ENCODE data around the gene SEPTIN8. TPM values are rescaled to one million over a fixed set of nuclear protein-coding genes. Genes with fewer than 3 reads are reported as not detected.

Gene SEPTIN8
- total RNA-seq, 1 donor from 2014 or later = 62.7 TPM

- Mint-ChIP-seq H3K9me3 (no peaks in the 10 kb centered on the region), H3K27me3 (peaks cover 12% of the 10 kb centered on the region), H3K27ac (no peak overlapping the region), H3K4me3 (no peak overlapping the region), H3K36me3 (no peaks in the 10 kb centered on the region), H3K4me1 (ENCODE audit: unreplicated experiment) (peaks cover 8% of the 10 kb centered on the region)
- no peak for DNase-seq (ENCODE audit: extremely low spot score, unreplicated experiment)
- TF ChIP-seq CTCF (conservative IDR thresholded peaks at IDR 0.05) = no peak
Observed at GRCh38 chr5:132790201-132790865, 13.3 kb upstream of the SEPTIN8 start.

- TF ChIP-seq CTCF (conservative IDR thresholded peaks at IDR 0.05) = no peak
Observed at GRCh38 chr5:132788990-132789886, 12.2 kb upstream of the SEPTIN8 start.

GRCh38 chr5:132788508-132788907 is 11.5 kb upstream of the SEPTIN8 start:
- Mint-ChIP-seq H3K27me3 (peaks cover 12% of the 10 kb centered on the region), H3K36me3 (no peaks in the 10 kb centered on the region), H3K9me3 (no peaks in the 10 kb centered on the region), H3K27ac (no peak overlapping the region), H3K4me3 (no peak overlapping the region), H3K4me1 (ENCODE audit: unreplicated experiment) (peaks cover 8% of the 10 kb centered on the region)
- no peak for DNase-seq (ENCODE audit: extremely low spot score, unreplicated experiment)
- TF ChIP-seq CTCF (conservative IDR thresholded peaks at IDR 0.05) = no peak

More at GRCh38 chr5:132788990-132789886, 12.2 kb upstream of the SEPTIN8 start:
- H3K4me3 Mint-ChIP-seq = no peak overlapping the region
- peaks cover 8% of the 10 kb centered on the region for H3K4me1 Mint-ChIP-seq (ENCODE audit: unreplicated experiment)
- DNase-seq (ENCODE audit: extremely low spot score, unreplicated experiment) = no peak
- peaks cover 12% of the 10 kb centered on the region for H3K27me3 Mint-ChIP-seq
- H3K27ac Mint-ChIP-seq = no peak overlapping the region
- H3K36me3 Mint-ChIP-seq = no peaks in the 10 kb centered on the region
- no peaks in the 10 kb centered on the region for H3K9me3 Mint-ChIP-seq

- H3K36me3 Mint-ChIP-seq = no peaks in the 10 kb centered on the region
- H3K9me3 Mint-ChIP-seq = no peaks in the 10 kb centered on the region
- no peak for DNase-seq (ENCODE audit: extremely low spot score, unreplicated experiment)
- peaks cover 8% of the 10 kb centered on the region for H3K4me1 Mint-ChIP-seq (ENCODE audit: unreplicated experiment)
- H3K4me3 Mint-ChIP-seq = no peak overlapping the region
- H3K27ac Mint-ChIP-seq = no peak overlapping the region
- TF ChIP-seq CTCF (conservative IDR thresholded peaks at IDR 0.05) = no peak
- H3K27me3 Mint-ChIP-seq = peaks cover 4% of the 10 kb centered on the region
Observed at GRCh38 chr5:132787076-132787475, 10.0 kb upstream of the SEPTIN8 start.

- Mint-ChIP-seq H3K9me3 (no peaks in the 10 kb centered on the region), H3K4me3 (no peak overlapping the region), H3K36me3 (no peaks in the 10 kb centered on the region), H3K27ac (no peak overlapping the region), H3K27me3 (peaks cover 15% of the 10 kb centered on the region), H3K4me1 (ENCODE audit: unreplicated experiment) (peaks cover 8% of the 10 kb centered on the region)
- no peak for DNase-seq (ENCODE audit: extremely low spot score, unreplicated experiment)
- TF ChIP-seq CTCF (conservative IDR thresholded peaks at IDR 0.05) = no peak
Observed at GRCh38 chr5:132785864-132786263, 8.8 kb upstream of the SEPTIN8 start.
